Panc1 (cell line): ENCODE data around the gene CRKL. TPM values are rescaled to one million over a fixed set of nuclear protein-coding genes. Genes with fewer than 3 reads are reported as not detected.

ENCODE experiments used
- ATAC-seq: fragments of 200-7000 bp; cut with Tn5 transposase; 2 replicates; pipeline ENCODE4 v1.9.1; 2020; ENCODE audit warnings: mild to moderate bottlenecking, moderate library complexity
- BruUV-seq: library from RNA; stranded (reverse); fragments of 400-500 nt; replicated peaks from 2 replicates; lab custom pipeline; 2021; lab: Mats Ljungman, UMichigan
- CTCF ChIA-PET: fragments of 300-600 bp; sonication (Branson Sonifier 250); formaldehyde crosslinking; loops from one replicate; lab custom pipeline; 2022; ENCODE audit warnings: antibody characterized with exemption; lab: Charles Lee
- POLR2A ChIA-PET: fragments of 300-600 bp; sonication (Branson Sonifier 250); formaldehyde crosslinking; loops from one replicate; lab custom pipeline; 2022; ENCODE audit warnings: antibody characterized with exemption; lab: Charles Lee
- DNase-seq: peaks from one replicate; pipeline ENCODE4 v3.0.0-alpha.2; 2010; ENCODE audit warnings: low read depth, low spot score
- H3K27ac ChIP-seq: 2 replicates; pipeline ENCODE4 v1.5.1; 2011; ENCODE audit warnings: mild to moderate bottlenecking, low read length, inconsistent platforms
- H3K27me3 ChIP-seq: fragments of 200-500 bp; sonication (Bioruptor generic); 2 replicates; pipeline ENCODE4 v1.6.0; 2014; ENCODE audit warnings: low read length, inconsistent platforms; ENCODE audit not compliant: control insufficient read depth, insufficient read depth
- H3K36me3 ChIP-seq: fragments of 200-500 bp; sonication (Bioruptor generic); 2 replicates; pipeline ENCODE4 v1.5.1; 2014; ENCODE audit warnings: inconsistent platforms, mild to moderate bottlenecking, low read length, moderate library complexity; ENCODE audit not compliant: control insufficient read depth, insufficient read depth
- H3K4me1 ChIP-seq: 2 replicates; pipeline ENCODE4 v1.5.1; 2011; ENCODE audit warnings: inconsistent platforms, mild to moderate bottlenecking, low read length, moderate library complexity; ENCODE audit not compliant: control insufficient read depth, insufficient read depth
- H3K4me3 ChIP-seq, 2 experiments: 2 replicates each; pipeline ENCODE4 v1.5.1; 2011 to 2012; ENCODE audit warnings: low read depth in 2 of 2, low read length in 2 of 2, mild to moderate bottlenecking in 2 of 2, inconsistent platforms in 1 of 2, moderate library complexity in 1 of 2
- H3K9me3 ChIP-seq: fragments of 200-500 bp; sonication (Bioruptor generic); 2 replicates; pipeline ENCODE4 v1.5.1; 2014; ENCODE audit warnings: low read depth, mild to moderate bottlenecking, inconsistent platforms, low read length, moderate library complexity; ENCODE audit not compliant: control insufficient read depth, insufficient read depth
- POLR2AphosphoS5 ChIP-seq: IDR thresholded peaks from 2 replicates; pipeline ENCODE4 v1.6.1; 2012; ENCODE audit warnings: mild to moderate bottlenecking, low read depth, low read length, moderate library complexity
- SIN3A ChIP-seq: IDR thresholded peaks from 2 replicates; pipeline ENCODE4 v1.6.1; 2012; ENCODE audit warnings: low read depth, mild to moderate bottlenecking, low read length, moderate library complexity, borderline replicate concordance; ENCODE audit not compliant: insufficient read depth
- TCF7L2 ChIP-seq: IDR thresholded peaks from 2 replicates; pipeline ENCODE4 v1.6.1; 2011; ENCODE audit warnings: mild to moderate bottlenecking, low read depth, low read length, inconsistent platforms
- in situ Hi-C: cut with HindIII; loops from 2 replicates; pipeline ENCODE4 v1.10.0; 2016; ENCODE audit warnings: low sequenced_read_pairs, low pct_unique_long_range_greater_than_20kb
- intact Hi-C: fragments of 100-400 bp; cut with micrococcal nuclease; formaldehyde crosslinking; loops from one replicate; pipeline ENCODE4 v1.10.0; 2022; ENCODE audit not compliant: unreplicated experiment
- total RNA-seq: library from RNA; stranded (reverse); gene quantifications from one replicate; pipeline ENCODE4 v1.2.1, GENCODE V29; 2021; ENCODE audit not compliant: unreplicated experiment
- TF ChIP-seq, protein P1 (sequence below), 2 experiments: IDR thresholded peaks; 2 replicates each; pipeline ENCODE4 v1.6.1; 2011 to 2012; ENCODE audit warnings: low read depth in 2 of 2, control low read depth in 1 of 2, low read length in 1 of 2, mild to moderate bottlenecking in 1 of 2, moderate library complexity in 1 of 2; ENCODE audit not compliant: insufficient read depth in 1 of 2
- TF ChIP-seq, protein P2 (sequence below): fragments of 450-650 bp; IDR thresholded peaks from 2 replicates; pipeline ENCODE4 v1.5.1; 2017; ENCODE audit warnings: mild to moderate bottlenecking

The CRKL gene
- total RNA-seq, 1 experiment from 2014 or later: 59.4 TPM

DNA sequence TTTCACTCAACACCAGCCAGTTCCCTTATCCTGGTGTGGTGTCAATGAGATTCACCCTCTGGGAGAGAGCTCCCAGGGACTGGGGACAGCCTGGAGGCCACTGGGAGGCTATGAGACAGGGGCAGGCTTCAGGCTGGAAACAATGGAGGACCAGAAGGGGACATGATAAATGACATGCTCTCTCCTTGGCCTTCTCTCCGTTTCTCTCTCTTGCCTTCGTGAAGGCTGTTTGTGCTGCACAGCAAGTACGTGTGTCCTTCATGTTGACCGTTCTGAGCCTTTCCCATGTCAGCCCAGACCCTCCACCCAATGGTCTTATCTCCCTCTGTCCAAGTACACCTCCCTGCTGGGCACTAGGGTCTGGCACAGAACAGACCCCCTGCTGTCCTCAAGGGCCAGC, 63.3 kb downstream of the CRKL start:
- BruUV-seq: no TSS peak
- no peak for ATAC-seq
- Histone ChIP-seq H3K4me3 (no peak overlapping the region), H3K36me3 (no peaks in the 10 kb centered on the region; the same call in 1 of the 2 replicates), H3K27ac (no peak overlapping the region), H3K9me3 (no peaks in the 10 kb centered on the region), H3K4me1 (0 out of 2 replicates have a peak, but pooled peaks cover 3% of the 10 kb centered on the region), H3K27me3 (no peaks in the 10 kb centered on the region)
- ChIA-PET CTCF (no interaction called here), POLR2A (no interaction called here)
- in situ Hi-C loops (no loop called here), intact Hi-C loops (no loop called here)
- TF ChIP-seq, protein P1, sequence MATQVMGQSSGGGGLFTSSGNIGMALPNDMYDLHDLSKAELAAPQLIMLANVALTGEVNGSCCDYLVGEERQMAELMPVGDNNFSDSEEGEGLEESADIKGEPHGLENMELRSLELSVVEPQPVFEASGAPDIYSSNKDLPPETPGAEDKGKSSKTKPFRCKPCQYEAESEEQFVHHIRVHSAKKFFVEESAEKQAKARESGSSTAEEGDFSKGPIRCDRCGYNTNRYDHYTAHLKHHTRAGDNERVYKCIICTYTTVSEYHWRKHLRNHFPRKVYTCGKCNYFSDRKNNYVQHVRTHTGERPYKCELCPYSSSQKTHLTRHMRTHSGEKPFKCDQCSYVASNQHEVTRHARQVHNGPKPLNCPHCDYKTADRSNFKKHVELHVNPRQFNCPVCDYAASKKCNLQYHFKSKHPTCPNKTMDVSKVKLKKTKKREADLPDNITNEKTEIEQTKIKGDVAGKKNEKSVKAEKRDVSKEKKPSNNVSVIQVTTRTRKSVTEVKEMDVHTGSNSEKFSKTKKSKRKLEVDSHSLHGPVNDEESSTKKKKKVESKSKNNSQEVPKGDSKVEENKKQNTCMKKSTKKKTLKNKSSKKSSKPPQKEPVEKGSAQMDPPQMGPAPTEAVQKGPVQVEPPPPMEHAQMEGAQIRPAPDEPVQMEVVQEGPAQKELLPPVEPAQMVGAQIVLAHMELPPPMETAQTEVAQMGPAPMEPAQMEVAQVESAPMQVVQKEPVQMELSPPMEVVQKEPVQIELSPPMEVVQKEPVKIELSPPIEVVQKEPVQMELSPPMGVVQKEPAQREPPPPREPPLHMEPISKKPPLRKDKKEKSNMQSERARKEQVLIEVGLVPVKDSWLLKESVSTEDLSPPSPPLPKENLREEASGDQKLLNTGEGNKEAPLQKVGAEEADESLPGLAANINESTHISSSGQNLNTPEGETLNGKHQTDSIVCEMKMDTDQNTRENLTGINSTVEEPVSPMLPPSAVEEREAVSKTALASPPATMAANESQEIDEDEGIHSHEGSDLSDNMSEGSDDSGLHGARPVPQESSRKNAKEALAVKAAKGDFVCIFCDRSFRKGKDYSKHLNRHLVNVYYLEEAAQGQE (IDR thresholded peaks at IDR 0.05; ENCODE audit: insufficient read depth in 1 of 2, low read depth in 2 of 2, low read length in 1 of 2): no peak
- TF ChIP-seq TCF7L2 (no peak), POLR2AphosphoS5 (no peak), SIN3A (no peak)
- TF ChIP-seq, protein P2, sequence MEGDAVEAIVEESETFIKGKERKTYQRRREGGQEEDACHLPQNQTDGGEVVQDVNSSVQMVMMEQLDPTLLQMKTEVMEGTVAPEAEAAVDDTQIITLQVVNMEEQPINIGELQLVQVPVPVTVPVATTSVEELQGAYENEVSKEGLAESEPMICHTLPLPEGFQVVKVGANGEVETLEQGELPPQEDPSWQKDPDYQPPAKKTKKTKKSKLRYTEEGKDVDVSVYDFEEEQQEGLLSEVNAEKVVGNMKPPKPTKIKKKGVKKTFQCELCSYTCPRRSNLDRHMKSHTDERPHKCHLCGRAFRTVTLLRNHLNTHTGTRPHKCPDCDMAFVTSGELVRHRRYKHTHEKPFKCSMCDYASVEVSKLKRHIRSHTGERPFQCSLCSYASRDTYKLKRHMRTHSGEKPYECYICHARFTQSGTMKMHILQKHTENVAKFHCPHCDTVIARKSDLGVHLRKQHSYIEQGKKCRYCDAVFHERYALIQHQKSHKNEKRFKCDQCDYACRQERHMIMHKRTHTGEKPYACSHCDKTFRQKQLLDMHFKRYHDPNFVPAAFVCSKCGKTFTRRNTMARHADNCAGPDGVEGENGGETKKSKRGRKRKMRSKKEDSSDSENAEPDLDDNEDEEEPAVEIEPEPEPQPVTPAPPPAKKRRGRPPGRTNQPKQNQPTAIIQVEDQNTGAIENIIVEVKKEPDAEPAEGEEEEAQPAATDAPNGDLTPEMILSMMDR: no peak
- DNase-seq: no peak

DNA sequence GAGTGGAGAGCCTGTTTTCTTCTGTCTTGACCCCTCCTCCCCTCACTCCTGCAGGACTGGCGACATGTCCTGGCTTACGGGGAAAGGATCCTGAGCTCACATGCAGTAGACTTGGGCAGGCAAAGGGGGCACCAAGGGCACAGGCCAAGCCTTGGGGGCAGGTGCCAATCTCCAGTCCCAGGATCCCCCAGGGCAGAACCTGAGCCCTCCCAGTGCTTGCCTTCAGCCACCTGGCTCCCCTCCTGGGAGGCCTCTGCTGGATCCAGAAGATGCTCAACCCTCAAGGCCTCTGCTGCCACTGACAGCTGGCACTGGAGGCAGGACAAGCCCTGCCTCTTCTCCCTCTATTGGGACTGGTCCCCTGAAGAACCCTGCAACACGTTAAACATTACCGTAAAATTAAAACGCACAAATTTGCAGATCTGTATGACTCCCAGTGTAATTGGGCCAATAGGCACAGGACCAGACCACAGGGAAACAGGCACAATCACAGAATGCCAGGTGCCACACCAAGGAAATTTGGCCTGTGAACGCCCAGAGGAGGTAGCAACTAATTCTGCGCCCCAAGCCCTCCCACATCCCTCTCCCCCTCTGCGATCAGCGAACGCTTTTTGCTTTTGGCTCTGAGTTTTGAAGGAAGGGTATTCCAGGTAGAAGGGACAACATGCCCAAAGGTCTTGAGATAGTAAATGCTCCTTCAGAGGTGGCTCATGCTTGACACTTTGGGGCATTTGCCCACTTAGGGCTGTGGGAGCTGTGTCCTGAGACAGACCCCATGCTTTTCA, 63.9 kb downstream of the CRKL start:
- no peak for DNase-seq
- H3K27me3 ChIP-seq: no peaks in the 10 kb centered on the region
- BruUV-seq: TSS peak; percentile 78
- H3K4me1 ChIP-seq: 0 out of 2 replicates have a peak, but pooled peaks cover 3% of the 10 kb centered on the region
- H3K9me3 ChIP-seq: no peaks in the 10 kb centered on the region
- CTCF ChIA-PET: interaction anchor here (0.7 kb wide), 1 partner anchor 10 kb away, joined by 4 read pairs; no protein-coding TSS in a partner anchor
- H3K27ac ChIP-seq: peak overlapping the region; percentile 87
- POLR2A ChIA-PET: no interaction called here
- in situ Hi-C loops: no loop called here
- H3K4me3 ChIP-seq: peak overlapping the region; percentile 68 to 80
- TF ChIP-seq, protein P1 (IDR thresholded peaks at IDR 0.05; ENCODE audit: insufficient read depth in 1 of 2, low read depth in 2 of 2, low read length in 1 of 2): no peak
- TF ChIP-seq POLR2AphosphoS5 (no peak), SIN3A (no peak), TCF7L2 (no peak)
- TF ChIP-seq, protein P2: no peak
- ATAC-seq: no peak
- intact Hi-C loops: no loop called here
- no peaks in the 10 kb centered on the region; the same call in 1 of the 2 replicates for H3K36me3 ChIP-seq
